Dendritic cell treated with granulocyte-macrophage colony-stimulating factor and Interleukin-4, amounts not matched to agents 40 ng/mL and 50 ng/mL, for 4 days (primary cell): ENCODE measurements around the gene TNFRSF1A.
"Not testable (repeated sequence)": the region's sequence is repeated elsewhere in the genome, so short reads cannot be mapped to it uniquely, and the experiment has no call there.

Source experiments
- H3K27ac Mint-ChIP-seq: one replicate; pipeline ENCODE4 v1.8.0; 2022; ENCODE audit warnings: mild to moderate bottlenecking, mixed read lengths
- H3K27me3 Mint-ChIP-seq: one replicate; pipeline ENCODE4 v1.8.0; 2022; ENCODE audit warnings: mild to moderate bottlenecking, mixed read lengths
- H3K36me3 Mint-ChIP-seq: one replicate; pipeline ENCODE4 v1.8.0; 2022; ENCODE audit warnings: low read depth, mixed read lengths
- H3K4me1 Mint-ChIP-seq: one replicate; pipeline ENCODE4 v1.8.0; 2022; ENCODE audit warnings: low read depth, mixed read lengths
- H3K4me3 Mint-ChIP-seq: one replicate; pipeline ENCODE4 v1.8.0; 2022; ENCODE audit warnings: mild to moderate bottlenecking, moderate library complexity, mixed read lengths
- H3K9me3 Mint-ChIP-seq: one replicate; pipeline ENCODE4 v1.8.0; 2022; ENCODE audit warnings: mixed read lengths
- intact Hi-C: fragments of 100-400 bp; cut with micrococcal nuclease; formaldehyde crosslinking; loops from one replicate; pipeline ENCODE4 v1.15.0; 2022

Gene TNFRSF1A

DNA sequence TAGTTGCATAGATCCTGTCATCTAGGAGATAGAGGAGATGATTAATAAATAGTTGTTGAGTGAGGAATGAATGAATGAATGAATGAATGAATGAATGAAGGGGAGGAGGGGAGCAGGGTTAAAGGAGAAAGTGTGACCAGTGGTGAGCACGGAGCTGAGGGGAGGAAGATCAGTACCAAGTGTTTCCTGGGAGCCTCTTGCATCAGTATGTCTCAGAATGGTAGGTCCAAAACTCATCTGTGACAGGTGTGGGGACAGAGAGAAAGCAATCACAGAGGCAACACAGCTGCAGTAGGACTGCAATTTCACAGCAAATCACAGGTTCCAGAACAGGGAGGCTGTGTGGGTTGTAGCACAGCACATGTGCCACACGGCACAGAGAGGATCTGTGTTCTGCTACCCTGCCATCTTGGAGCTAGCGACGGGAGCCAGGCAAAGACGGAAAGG lies 14.5 kb upstream of the TNFRSF1A start:
- Mint-ChIP-seq H3K27me3 (peaks cover 2% of the 10 kb centered on the region), H3K36me3 (no peaks in the 10 kb centered on the region), H3K27ac (peak overlapping the region; percentile 90), H3K4me1 (peaks cover 98% of the 10 kb centered on the region), H3K9me3 (no peaks in the 10 kb centered on the region), H3K4me3 (no peak overlapping the region)
- intact Hi-C loops, result no loop called here

DNA sequence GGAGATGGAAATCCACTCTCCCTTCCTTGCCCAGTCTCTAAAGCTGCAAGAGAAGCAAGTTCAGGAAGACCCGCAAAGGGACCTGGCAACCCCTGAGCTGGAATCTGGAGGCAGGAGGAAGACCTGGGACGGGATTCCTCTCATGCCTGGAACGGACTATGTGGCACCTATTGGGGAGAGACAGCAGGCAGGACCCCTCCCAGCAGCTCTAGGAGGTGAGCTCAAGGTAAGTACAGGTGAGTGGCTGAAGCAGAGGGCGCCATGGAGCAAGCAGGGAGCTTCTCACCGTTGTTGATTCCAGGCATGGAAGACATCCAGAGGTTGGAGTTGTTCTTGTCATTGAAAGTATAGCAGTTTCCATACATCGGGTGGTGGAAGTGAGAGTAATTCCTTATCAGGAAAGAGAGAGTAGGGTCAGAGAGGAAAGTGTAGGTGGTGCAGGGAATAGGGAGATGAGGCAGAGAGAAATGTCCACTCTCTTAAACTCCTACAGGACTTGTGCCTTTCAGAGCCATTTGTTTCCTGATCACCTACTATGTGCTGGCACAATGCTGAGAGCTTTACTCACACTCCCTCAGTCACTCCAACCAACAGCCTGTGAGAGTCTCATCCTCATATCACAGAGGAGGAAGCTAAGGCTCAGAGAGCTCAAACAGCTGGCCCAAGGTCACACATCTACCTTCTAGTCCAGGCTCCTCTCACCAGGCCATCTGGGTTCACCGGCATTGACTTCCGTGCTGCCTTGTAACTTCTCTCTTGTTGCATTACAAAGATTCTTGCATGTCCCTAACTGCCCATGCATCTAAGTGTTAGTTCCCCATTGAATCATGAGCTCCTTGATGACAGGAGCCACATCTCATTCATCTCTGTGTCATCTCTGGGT lies 13.9 kb upstream of the TNFRSF1A start:
- peak overlapping the region; percentile 13 for H3K4me3 Mint-ChIP-seq
- peaks cover 2% of the 10 kb centered on the region for H3K27me3 Mint-ChIP-seq
- H3K36me3 Mint-ChIP-seq, result no peaks in the 10 kb centered on the region
- H3K4me1 Mint-ChIP-seq, result peaks cover 98% of the 10 kb centered on the region
- H3K27ac Mint-ChIP-seq, result peak overlapping the region; percentile 90
- no peaks in the 10 kb centered on the region for H3K9me3 Mint-ChIP-seq
- intact Hi-C loops, result no loop called here

GRCh38 chr12:6354495-6355393 lies 12.9 kb upstream of the TNFRSF1A start:
- Mint-ChIP-seq H3K27me3 (peaks cover 2% of the 10 kb centered on the region), H3K4me3 (no peak overlapping the region), H3K36me3 (no peaks in the 10 kb centered on the region), H3K27ac (peak overlapping the region; percentile 90), H3K9me3 (no peaks in the 10 kb centered on the region), H3K4me1 (peaks cover 89% of the 10 kb centered on the region)
- intact Hi-C loops, result no loop called here

DNA sequence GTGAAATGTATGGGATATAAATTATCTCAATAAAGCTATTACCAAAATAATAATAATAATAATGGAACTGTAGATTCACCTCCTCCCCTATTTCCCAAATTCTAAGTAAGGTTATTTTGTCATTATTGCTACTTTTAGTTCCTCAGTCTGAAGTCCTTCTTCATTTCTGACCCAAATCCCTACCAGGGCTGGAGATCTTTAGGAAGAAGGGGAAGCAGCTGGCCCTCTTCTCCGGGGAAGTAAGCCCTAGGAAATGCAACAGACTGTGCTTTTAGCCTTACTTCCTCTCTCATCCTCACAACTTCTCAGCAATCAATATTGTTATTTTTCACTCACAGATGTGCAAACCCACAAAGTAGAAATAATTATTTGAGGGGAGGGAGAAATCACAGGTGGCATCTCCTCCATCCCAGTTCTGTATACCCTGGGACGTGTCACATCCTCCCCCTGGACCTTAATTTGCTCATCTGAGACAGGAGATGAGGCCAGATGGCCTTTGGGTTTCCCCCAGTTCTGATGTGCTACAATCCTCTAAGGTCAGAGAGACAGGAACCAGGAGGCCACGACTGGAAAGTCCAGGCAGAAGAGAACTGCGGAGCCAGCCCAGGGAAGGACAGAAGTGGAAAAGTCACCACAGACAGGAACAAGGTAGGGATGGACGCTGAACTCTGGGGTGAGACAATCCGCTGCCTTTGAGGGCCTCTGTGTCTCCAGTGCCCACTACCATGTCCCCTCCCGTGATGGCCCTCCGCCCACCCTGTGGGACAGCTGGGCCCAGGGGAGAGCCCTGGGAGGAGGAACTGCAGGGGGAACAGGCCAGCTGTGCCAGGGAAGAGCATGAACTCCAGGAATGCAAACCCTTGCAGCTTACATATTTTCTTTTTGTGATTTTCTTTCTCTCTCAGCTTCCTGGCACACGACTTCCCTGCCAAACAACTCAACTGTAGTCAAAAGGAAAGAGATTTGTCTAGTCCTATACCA lies 10.6 kb upstream of the TNFRSF1A start:
- Mint-ChIP-seq H3K27me3 (peaks cover 2% of the 10 kb centered on the region), H3K4me1 (peaks cover 82% of the 10 kb centered on the region), H3K27ac (peak overlapping the region; percentile 90), H3K36me3 (no peaks in the 10 kb centered on the region), H3K9me3 (no peaks in the 10 kb centered on the region), H3K4me3 (peak overlapping the region; percentile 9)
- intact Hi-C loops, result no loop called here

GRCh38 chr12:6351622-6352021 lies 9.7 kb upstream of the TNFRSF1A start:
- Mint-ChIP-seq H3K36me3 (no peaks in the 10 kb centered on the region), H3K9me3 (no peaks in the 10 kb centered on the region), H3K4me3 (no peak overlapping the region), H3K27ac (peak overlapping the region; percentile 90), H3K27me3 (peaks cover 4% of the 10 kb centered on the region), H3K4me1 (peaks cover 82% of the 10 kb centered on the region)
- intact Hi-C loops, result no loop called here

DNA sequence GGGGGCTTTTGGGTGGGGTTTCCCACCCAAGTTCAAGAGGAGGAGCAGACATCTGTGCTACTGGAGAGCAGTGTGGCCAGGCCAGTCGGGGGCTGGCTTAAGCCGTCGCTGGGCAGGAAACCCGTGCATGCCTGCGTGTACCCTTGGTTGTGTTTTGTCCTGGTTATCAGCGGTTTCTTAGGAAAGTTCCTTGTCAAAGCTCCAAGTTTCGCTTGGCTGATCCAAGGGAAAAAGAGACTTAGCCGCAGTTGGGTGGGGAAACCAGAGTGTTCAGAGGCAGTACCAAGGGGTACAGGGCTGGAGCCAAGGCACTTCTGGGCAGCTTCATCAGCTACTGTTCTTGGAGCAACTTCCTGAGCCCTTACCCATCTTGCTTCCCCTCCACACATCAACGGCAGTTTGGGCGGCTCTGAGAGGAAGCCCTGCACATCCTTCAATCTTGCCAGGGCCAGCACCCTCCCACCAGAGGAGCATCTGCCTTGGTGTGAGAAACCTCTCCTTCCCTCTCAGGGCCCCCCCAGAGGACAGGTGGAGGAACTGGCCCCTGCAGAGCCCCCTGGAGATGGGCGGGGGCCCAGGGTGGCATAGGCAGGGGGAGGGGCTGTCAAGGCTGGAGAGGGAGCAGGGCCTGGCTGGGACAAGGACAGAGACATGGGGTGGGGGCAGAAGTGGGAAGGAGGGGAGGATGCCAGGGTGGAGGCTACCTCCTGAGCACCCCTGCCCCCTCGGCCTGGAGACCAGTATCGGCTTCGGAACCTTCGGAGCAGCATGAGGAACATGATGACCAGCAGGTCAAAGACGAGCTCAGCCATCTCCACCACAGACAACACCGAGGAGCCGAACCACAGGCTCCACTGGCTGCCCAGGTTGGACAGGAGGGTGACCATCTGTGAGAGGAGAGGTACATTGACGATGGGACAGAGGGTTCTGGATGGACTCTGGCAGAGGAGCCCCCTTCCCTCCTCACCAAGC lies 5.8 kb upstream of the TNFRSF1A start:
- Mint-ChIP-seq H3K36me3 (no peaks in the 10 kb centered on the region), H3K4me1 (peaks cover 77% of the 10 kb centered on the region), H3K27me3 (peaks cover 2% of the 10 kb centered on the region), H3K4me3 (peak overlapping the region; percentile 46), H3K9me3 (no peaks in the 10 kb centered on the region), H3K27ac (peak overlapping the region; percentile 79)
- intact Hi-C loops, result no loop called here

GRCh38 chr12:6346942-6347341 lies 5.1 kb upstream of the TNFRSF1A start:
- Mint-ChIP-seq H3K9me3 (no peaks in the 10 kb centered on the region), H3K27ac (peak overlapping the region; percentile 79), H3K27me3 (peaks cover 2% of the 10 kb centered on the region), H3K36me3 (no peaks in the 10 kb centered on the region), H3K4me3 (no peak overlapping the region), H3K4me1 (peaks cover 77% of the 10 kb centered on the region)
- intact Hi-C loops, result no loop called here

DNA sequence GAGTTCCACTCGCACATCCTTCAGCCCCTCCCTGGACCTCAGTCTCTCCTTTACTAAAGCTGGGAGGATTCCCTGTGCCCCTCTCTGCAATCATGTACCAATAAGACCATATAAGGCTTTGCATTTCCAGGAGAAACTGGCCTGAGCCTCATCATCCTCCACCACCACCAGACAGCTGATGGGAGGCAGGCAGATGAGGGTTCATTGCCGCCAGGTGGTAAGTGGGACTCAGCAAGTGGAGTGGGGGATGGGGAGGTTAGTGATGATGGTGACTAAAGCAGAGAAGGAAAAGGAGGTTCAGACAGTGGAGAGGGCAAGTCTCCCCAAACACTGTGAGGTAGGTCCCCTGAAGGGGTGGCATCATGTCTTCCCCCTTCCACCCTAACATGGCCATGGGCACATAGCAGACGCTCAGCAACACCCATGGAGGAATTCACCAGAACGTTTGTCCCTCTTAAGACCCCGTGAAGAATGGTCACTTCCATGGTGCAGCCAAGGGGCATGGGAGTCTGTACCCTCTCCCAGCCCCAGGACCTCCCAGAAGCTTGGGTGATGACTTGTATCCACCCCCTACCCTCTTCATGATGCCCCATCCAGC lies 4.5 kb upstream of the TNFRSF1A start:
- Mint-ChIP-seq H3K27ac (peak overlapping the region; percentile 79), H3K9me3 (no peaks in the 10 kb centered on the region), H3K4me1 (peaks cover 73% of the 10 kb centered on the region), H3K36me3 (no peaks in the 10 kb centered on the region), H3K27me3 (peaks cover 2% of the 10 kb centered on the region), H3K4me3 (no peak overlapping the region)
- intact Hi-C loops, result no loop called here

DNA sequence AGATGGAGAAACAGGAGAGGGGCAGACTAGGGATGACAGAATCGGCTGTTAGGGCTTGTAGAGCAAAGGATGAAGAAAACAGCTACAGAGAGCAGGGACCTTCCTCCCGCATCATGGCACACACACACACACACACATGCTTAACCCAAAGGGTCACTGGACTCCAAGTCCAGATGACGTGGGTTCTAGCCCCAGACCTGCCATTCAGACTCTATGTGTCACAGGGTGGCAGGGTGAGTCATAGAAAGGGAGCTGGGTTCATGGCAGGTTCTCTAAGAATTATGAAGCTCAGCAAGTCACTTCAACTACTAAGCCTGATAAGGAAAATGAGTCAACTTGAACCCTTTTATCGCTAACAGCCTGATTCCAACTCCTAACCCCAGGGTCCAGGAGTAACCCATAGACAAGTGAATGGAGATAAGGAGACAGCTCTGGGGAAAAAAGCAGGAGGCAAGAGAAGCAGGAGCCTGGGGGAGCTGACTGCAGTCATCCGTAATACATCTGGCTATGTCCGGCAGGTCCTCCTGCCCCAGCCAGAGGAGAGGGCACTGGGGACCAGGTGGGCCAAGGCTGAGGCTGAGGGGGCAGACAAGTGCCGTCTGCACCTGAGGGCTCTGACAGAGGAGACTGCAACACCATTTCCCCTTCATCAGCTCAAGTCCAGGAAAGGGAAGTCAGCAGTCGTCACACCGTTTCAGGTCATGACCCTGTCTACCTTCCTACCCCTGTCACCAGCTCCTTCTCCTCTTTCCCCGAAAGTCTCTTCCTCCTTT lies 3.6 kb upstream of the TNFRSF1A start:
- H3K4me3 Mint-ChIP-seq, result no peak overlapping the region
- peak overlapping the region; percentile 79 for H3K27ac Mint-ChIP-seq
- intact Hi-C loops, result no loop called here
- peaks cover 68% of the 10 kb centered on the region for H3K4me1 Mint-ChIP-seq
- peaks cover 2% of the 10 kb centered on the region for H3K27me3 Mint-ChIP-seq
- H3K36me3 Mint-ChIP-seq, result no peaks in the 10 kb centered on the region
- no peaks in the 10 kb centered on the region for H3K9me3 Mint-ChIP-seq

GRCh38 chr12:6344101-6344660 lies 2.3 kb upstream of the TNFRSF1A start:
- H3K27ac Mint-ChIP-seq, H3K4me3 Mint-ChIP-seq, H3K36me3 Mint-ChIP-seq, H3K27me3 Mint-ChIP-seq, intact Hi-C loops, H3K9me3 Mint-ChIP-seq: not testable (repeated sequence)
- H3K4me1 Mint-ChIP-seq, result peaks cover 68% of the 10 kb centered on the region

GRCh38 chr12:6343518-6343917 lies 1.6 kb upstream of the TNFRSF1A start:
- no peaks in the 10 kb centered on the region for H3K36me3 Mint-ChIP-seq
- peaks cover 63% of the 10 kb centered on the region for H3K4me1 Mint-ChIP-seq
- peaks cover 2% of the 10 kb centered on the region for H3K27me3 Mint-ChIP-seq
- no peak overlapping the region for H3K4me3 Mint-ChIP-seq
- intact Hi-C loops, result no loop called here
- no peak overlapping the region for H3K27ac Mint-ChIP-seq
- H3K9me3 Mint-ChIP-seq, result no peaks in the 10 kb centered on the region
